Peyer's patch (tissue), 4 donors: ENCODE data around the gene PLA2G6.
"Not testable (repeated sequence)": the region's sequence is repeated elsewhere in the genome, so short reads cannot be mapped to it uniquely, and the experiment has no call there.

Experiments
- POLR2A ChIP-seq, 2 donors: fragments of 450-650 bp; IDR thresholded peaks; one replicate each; pipeline ENCODE4 v1.5.1; 2017; ENCODE audit warnings: antibody characterized with exemption in 2 of 2, mild to moderate bottlenecking in 2 of 2, moderate library complexity in 2 of 2
- TF ChIP-seq, protein P1 (sequence below), 6 experiments: fragments of 450-650 bp in 4 of 6; fragments of 200-600 bp in 2 of 6; sonication (generic) in 1 of 6; IDR thresholded peaks; one replicate each; pipeline ENCODE4 v1.5.1; 2017 to 2019; ENCODE audit warnings: antibody characterized with exemption in 6 of 6, mild to moderate bottlenecking in 3 of 6, moderate library complexity in 1 of 6

DNA sequence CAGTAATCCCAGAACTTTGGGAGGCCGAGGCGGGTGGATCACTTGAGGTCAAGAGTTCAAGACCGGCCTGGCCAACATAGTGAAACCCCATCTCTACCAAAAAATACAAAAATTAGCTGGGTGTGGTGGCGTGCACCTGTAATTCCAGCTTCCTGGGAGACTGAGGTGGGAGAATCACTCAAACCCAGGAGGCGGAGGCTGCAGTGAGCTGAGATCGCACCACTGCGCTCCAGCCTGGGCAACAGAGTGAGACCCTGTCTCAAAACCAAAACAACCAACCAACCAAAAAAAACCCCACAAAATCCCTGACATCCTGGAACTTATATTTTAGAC, 3.1 kb downstream of the PLA2G6 start:
- TF ChIP-seq, protein P1, sequence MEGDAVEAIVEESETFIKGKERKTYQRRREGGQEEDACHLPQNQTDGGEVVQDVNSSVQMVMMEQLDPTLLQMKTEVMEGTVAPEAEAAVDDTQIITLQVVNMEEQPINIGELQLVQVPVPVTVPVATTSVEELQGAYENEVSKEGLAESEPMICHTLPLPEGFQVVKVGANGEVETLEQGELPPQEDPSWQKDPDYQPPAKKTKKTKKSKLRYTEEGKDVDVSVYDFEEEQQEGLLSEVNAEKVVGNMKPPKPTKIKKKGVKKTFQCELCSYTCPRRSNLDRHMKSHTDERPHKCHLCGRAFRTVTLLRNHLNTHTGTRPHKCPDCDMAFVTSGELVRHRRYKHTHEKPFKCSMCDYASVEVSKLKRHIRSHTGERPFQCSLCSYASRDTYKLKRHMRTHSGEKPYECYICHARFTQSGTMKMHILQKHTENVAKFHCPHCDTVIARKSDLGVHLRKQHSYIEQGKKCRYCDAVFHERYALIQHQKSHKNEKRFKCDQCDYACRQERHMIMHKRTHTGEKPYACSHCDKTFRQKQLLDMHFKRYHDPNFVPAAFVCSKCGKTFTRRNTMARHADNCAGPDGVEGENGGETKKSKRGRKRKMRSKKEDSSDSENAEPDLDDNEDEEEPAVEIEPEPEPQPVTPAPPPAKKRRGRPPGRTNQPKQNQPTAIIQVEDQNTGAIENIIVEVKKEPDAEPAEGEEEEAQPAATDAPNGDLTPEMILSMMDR (IDR thresholded peaks at IDR 0.05) = not testable (repeated sequence)
- TF ChIP-seq POLR2A (IDR thresholded peaks at IDR 0.05) = not testable (repeated sequence)
